Prostate gland (tissue), 2 donors: ENCODE data around the gene ATP10D. TPM values are rescaled to one million over a fixed set of nuclear protein-coding genes. Genes with fewer than 3 reads are reported as not detected.

Experiments used
- DNase-seq: peaks from one replicate; pipeline ENCODE4 v3.0.0-alpha.2; 2019; ENCODE audit warnings: low spot score
- H3K27ac ChIP-seq, 2 donors: fragments of 200-600 bp; sonication (generic); 2 replicates each; pipeline ENCODE4 v1.5.1; 2017 to 2019
- H3K27me3 ChIP-seq: fragments of 200-600 bp; sonication (generic); replicated peaks from 2 replicates; pipeline ENCODE4 v1.5.1; 2019; ENCODE audit not compliant: insufficient read depth
- H3K36me3 ChIP-seq, 2 donors: fragments of 200-600 bp; sonication (generic); 1 replicate in 1 of 2; 2 replicates in 1 of 2; pipeline versions ENCODE4 v1.5.1 to v1.8.1; 2017 to 2019
- H3K4me1 ChIP-seq: fragments of 200-600 bp; sonication (generic); replicated peaks from 2 replicates; pipeline ENCODE4 v1.5.1; 2019
- H3K4me3 ChIP-seq, 2 donors: fragments of 200-600 bp; sonication (generic); 2 replicates each; pipeline ENCODE4 v1.5.1; 2017 to 2019
- H3K9me3 ChIP-seq: fragments of 200-600 bp; sonication (generic); 2 replicates; pipeline ENCODE4 v1.5.1; 2017
- POLR2A ChIP-seq: fragments of 450-650 bp; IDR thresholded peaks from one replicate; pipeline ENCODE4 v1.6.1; 2016; ENCODE audit warnings: antibody characterized with exemption, mild to moderate bottlenecking
- POLR2AphosphoS5 ChIP-seq: sonication (generic); formaldehyde crosslinking; IDR thresholded peaks from one replicate; pipeline ENCODE4 v1.6.1; 2017; ENCODE audit warnings: antibody characterized with exemption
- WGBS: methylation state at CpG from one replicate; pipeline ENCODE4 v1.1.5; 2018; 5-methylcytosine and 5-hydroxymethylcytosine counted together
- intact Hi-C: fragments of 100-400 bp; cut with DNase I; formaldehyde crosslinking; loops from one replicate; pipeline ENCODE4 v1.14.2; 2022
- total RNA-seq, 2 donors: library from RNA; depleted of rRNA; stranded (reverse); fragments of >200 nt; gene quantifications; one replicate each; pipeline ENCODE4 v1.1.0, GENCODE V29; 2016
- TF ChIP-seq, protein P1 (sequence below), 4 experiments: fragments of 200-600 bp in 2 of 4; fragments of 450-650 bp in 2 of 4; sonication (generic) in 2 of 4; IDR thresholded peaks; 1 replicate in 3 of 4; 2 replicates in 1 of 4; pipeline ENCODE4 v1.5.1; 2016 to 2019; ENCODE audit warnings: antibody characterized with exemption in 4 of 4, mild to moderate bottlenecking in 2 of 4, moderate library complexity in 2 of 4

The ATP10D gene
- total RNA-seq, 2 donors from 2014 or later = 10.9 to 17.0 TPM

DNA sequence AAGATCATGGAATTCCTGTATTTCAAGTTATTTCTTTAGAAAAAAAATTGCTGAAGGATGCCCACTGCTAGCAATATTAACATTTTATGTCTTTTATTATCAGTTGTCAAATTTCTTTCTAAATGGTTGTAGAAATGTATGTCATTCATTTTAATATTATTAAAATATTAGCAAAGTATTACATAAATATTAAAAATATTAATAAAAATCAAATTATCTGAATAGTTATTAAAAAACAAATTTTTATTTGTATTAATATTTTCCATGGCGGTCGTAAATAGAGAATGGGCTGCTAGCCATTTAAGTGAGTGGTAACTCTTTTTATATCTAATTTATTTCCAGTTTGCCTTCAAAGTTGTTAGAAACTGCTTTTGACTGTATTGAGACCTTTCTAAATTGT, 72.2 kb downstream of the ATP10D start:
- Histone ChIP-seq H3K27me3 (no peaks in the 10 kb centered on the region), H3K4me1 (no peaks in the 10 kb centered on the region), H3K4me3 (no peak overlapping the region), H3K36me3 (no peaks in the 10 kb centered on the region), H3K27ac (no peak overlapping the region), H3K9me3 (no peaks in the 10 kb centered on the region)
- DNase-seq = no peak
- WGBS = over 99% methylated on average over 2 of the region's 2 CpGs
- TF ChIP-seq POLR2A (no peak), POLR2AphosphoS5 (no peak)
- TF ChIP-seq, protein P1, sequence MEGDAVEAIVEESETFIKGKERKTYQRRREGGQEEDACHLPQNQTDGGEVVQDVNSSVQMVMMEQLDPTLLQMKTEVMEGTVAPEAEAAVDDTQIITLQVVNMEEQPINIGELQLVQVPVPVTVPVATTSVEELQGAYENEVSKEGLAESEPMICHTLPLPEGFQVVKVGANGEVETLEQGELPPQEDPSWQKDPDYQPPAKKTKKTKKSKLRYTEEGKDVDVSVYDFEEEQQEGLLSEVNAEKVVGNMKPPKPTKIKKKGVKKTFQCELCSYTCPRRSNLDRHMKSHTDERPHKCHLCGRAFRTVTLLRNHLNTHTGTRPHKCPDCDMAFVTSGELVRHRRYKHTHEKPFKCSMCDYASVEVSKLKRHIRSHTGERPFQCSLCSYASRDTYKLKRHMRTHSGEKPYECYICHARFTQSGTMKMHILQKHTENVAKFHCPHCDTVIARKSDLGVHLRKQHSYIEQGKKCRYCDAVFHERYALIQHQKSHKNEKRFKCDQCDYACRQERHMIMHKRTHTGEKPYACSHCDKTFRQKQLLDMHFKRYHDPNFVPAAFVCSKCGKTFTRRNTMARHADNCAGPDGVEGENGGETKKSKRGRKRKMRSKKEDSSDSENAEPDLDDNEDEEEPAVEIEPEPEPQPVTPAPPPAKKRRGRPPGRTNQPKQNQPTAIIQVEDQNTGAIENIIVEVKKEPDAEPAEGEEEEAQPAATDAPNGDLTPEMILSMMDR (IDR thresholded peaks at IDR 0.05) = no peak
- intact Hi-C loops = no loop called here

DNA sequence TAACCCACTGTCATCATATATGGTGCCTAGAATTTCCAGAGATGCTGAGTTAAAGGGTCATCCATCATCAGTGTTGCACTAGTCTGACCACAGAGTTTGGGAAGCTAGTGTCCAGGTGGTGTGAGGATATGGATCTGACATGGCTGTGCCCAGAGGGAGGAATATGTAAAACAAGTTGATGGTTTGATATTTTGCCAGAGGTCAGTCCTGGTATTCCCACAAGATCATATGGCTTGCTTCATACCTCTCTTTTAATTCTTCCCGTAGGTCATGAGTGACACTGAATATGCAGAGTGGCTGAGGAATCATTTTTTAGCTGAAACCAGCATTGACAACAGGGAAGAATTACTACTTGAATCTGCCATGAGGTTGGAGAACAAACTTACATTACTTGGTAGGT, 75.6 kb downstream of the ATP10D start:
- WGBS = 95% methylated on average over 1 of the region's 1 CpG
- H3K4me3 ChIP-seq = no peak overlapping the region
- intact Hi-C loops = loop anchor here (5.0 kb wide), 1 partner anchor 98 kb away; the partner anchor contains the start of gene COMMD8
- H3K36me3 ChIP-seq = no peaks in the 10 kb centered on the region
- TF ChIP-seq, protein P1 (IDR thresholded peaks at IDR 0.05) = no peak
- TF ChIP-seq POLR2AphosphoS5 (no peak), POLR2A (no peak)
- H3K9me3 ChIP-seq = no peaks in the 10 kb centered on the region
- no peaks in the 10 kb centered on the region for H3K27me3 ChIP-seq
- no peak overlapping the region for H3K27ac ChIP-seq
- H3K4me1 ChIP-seq = no peaks in the 10 kb centered on the region
- DNase-seq = no peak

DNA sequence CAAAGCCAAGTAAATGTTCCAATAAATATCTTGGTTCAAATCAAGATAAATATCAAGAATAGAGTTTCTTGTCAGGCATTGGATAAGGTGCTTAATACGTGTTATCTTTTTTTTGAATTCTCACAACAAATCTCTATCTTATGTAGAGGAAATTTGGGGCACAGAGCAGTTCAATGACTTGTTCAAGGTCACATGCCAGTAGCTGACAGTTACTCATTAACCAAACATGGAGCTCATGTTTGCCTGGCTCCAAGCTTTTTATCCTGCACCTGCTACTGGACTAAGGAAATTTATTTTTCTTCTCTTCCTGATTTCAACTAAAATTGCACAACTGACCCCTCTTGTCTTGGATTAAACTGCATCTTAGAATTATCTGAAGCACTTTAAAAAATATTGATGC, 76.3 kb downstream of the ATP10D start:
- H3K4me3 ChIP-seq = no peak overlapping the region
- H3K9me3 ChIP-seq = no peaks in the 10 kb centered on the region
- H3K36me3 ChIP-seq = no peaks in the 10 kb centered on the region
- TF ChIP-seq POLR2A (no peak), POLR2AphosphoS5 (no peak)
- TF ChIP-seq, protein P1 (IDR thresholded peaks at IDR 0.05) = no peak
- H3K27me3 ChIP-seq = no peaks in the 10 kb centered on the region
- WGBS = 82% methylated on average over 1 of the region's 1 CpG
- no peaks in the 10 kb centered on the region for H3K4me1 ChIP-seq
- no peak overlapping the region for H3K27ac ChIP-seq
- intact Hi-C loops = loop anchor here (5.0 kb wide), 1 partner anchor 99 kb away; the partner anchor contains the start of gene COMMD8
- DNase-seq = no peak

DNA sequence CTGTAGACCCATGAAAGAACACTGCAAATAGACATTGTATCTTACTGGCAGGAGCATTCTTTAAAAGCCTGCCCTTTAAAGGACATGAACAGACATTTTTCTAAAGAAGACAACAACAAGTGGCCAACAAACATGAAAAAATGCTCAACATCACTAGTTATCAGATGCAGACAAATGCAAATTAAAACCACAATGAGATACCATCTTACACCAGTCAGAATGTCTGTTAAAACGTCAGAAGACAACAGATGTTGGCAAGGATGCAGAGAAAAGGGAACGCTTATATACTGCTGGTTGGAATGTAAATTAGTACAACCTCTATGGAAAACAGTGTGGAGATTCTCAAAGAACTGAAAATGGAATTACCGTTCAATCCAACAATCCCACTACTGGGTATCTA, 77.2 kb downstream of the ATP10D start:
- Histone ChIP-seq H3K9me3 (no peaks in the 10 kb centered on the region), H3K36me3 (peaks cover 0 to 3% of the 10 kb centered on the region in 2 donors), H3K4me1 (no peaks in the 10 kb centered on the region), H3K4me3 (no peak overlapping the region), H3K27me3 (no peaks in the 10 kb centered on the region), H3K27ac (no peak overlapping the region)
- TF ChIP-seq POLR2AphosphoS5 = no peak
- TF ChIP-seq, protein P1 (IDR thresholded peaks at IDR 0.05) = no peak
- TF ChIP-seq POLR2A = no peak
- no peak for DNase-seq
- intact Hi-C loops = loop anchor here (5.0 kb wide), 1 partner anchor 100 kb away; the partner anchor contains the start of gene COMMD8
- WGBS = 42% methylated on average over 3 of the region's 3 CpGs

DNA sequence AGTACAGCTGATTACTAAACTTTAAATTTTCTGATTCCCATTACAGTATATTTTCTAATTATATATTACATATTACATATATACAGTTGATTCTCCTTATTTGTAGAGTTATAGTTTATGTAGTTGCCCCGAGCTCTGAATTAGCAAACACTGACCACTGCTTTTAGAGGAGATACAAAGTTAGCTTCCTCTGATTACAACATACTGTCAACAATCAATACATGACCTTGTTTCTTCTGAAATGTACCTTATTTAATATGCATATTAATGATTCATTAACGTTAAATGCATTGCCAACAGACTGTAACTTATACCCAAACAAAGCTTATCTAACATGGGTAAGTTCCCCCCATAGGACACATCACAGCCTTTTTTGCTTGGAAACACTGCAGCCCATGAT, 81.5 kb downstream of the ATP10D start:
- H3K36me3 ChIP-seq = peaks cover 0 to 3% of the 10 kb centered on the region in 2 donors
- no peaks in the 10 kb centered on the region for H3K27me3 ChIP-seq
- 76% methylated on average over 2 of the region's 2 CpGs for WGBS
- no peak overlapping the region for H3K27ac ChIP-seq
- H3K4me1 ChIP-seq = no peaks in the 10 kb centered on the region
- no peaks in the 10 kb centered on the region for H3K9me3 ChIP-seq
- no peak for DNase-seq
- no peak overlapping the region for H3K4me3 ChIP-seq
- TF ChIP-seq, protein P1 (IDR thresholded peaks at IDR 0.05) = no peak
- TF ChIP-seq POLR2AphosphoS5 (no peak), POLR2A (no peak)
- intact Hi-C loops = no loop called here
